KOPT-K1 (cell line): Measurements from ENCODE around the gene CRYM.
"Not testable (repeated sequence)": the region's sequence is repeated elsewhere in the genome, so short reads cannot be mapped to it uniquely, and the experiment has no call there.

Source experiments
- H3K27ac ChIP-seq: fragments of 200-600 bp; sonication (generic); 2 replicates; pipeline ENCODE4 v1.5.1; 2016; ENCODE audit warnings: antibody characterized with exemption, mild to moderate bottlenecking, low read depth, low read length; ENCODE audit not compliant: poor library complexity, severe bottlenecking
- H3K36me3 ChIP-seq: fragments of 200-600 bp; sonication (generic); 2 replicates; pipeline ENCODE4 v1.5.1; 2017; ENCODE audit warnings: antibody characterized with exemption, mild to moderate bottlenecking, low read length, moderate library complexity; ENCODE audit not compliant: insufficient read depth
- H3K9me3 ChIP-seq: fragments of 200-600 bp; sonication (generic); 2 replicates; pipeline ENCODE4 v1.5.1; 2017; ENCODE audit warnings: antibody characterized with exemption, low read length, mild to moderate bottlenecking; ENCODE audit not compliant: insufficient read depth, poor library complexity, severe bottlenecking

The CRYM gene

GRCh38 chr16:21267298-21267697, 10.8 kb downstream of the CRYM start:
- Histone ChIP-seq H3K36me3 (no peaks in the 10 kb centered on the region), H3K27ac (no peak overlapping the region), H3K9me3 (no peaks in the 10 kb centered on the region)

GRCh38 chr16:21265104-21265837, 12.8 kb downstream of the CRYM start:
- H3K36me3 ChIP-seq: no peaks in the 10 kb centered on the region

GRCh38 chr16:21264571-21265036, 13.5 kb downstream of the CRYM start:
- no peaks in the 10 kb centered on the region for H3K36me3 ChIP-seq
- H3K9me3 ChIP-seq: no peaks in the 10 kb centered on the region
- H3K27ac ChIP-seq: no peak overlapping the region

More at GRCh38 chr16:21265104-21265837, 12.8 kb downstream of the CRYM start:
- Histone ChIP-seq H3K27ac (no peak overlapping the region), H3K9me3 (no peaks in the 10 kb centered on the region)

- Histone ChIP-seq H3K27ac (no peak overlapping the region), H3K36me3 (no peaks in the 10 kb centered on the region), H3K9me3 (no peaks in the 10 kb centered on the region)
These were observed 14.2 kb downstream of the CRYM start for GRCh38 chr16:21263640-21264570.

GRCh38 chr16:21262779-21263639, 15.1 kb downstream of the CRYM start:
- no peak overlapping the region for H3K27ac ChIP-seq
- no peaks in the 10 kb centered on the region for H3K36me3 ChIP-seq
- H3K9me3 ChIP-seq: no peaks in the 10 kb centered on the region

- no peak overlapping the region for H3K27ac ChIP-seq
- H3K36me3 ChIP-seq: no peaks in the 10 kb centered on the region
- no peaks in the 10 kb centered on the region for H3K9me3 ChIP-seq
These were observed 17.0 kb downstream of the CRYM start for GRCh38 chr16:21260870-21261791.

- Histone ChIP-seq H3K9me3 (no peaks in the 10 kb centered on the region), H3K36me3 (no peaks in the 10 kb centered on the region), H3K27ac (no peak overlapping the region)
These were observed 20.8 kb downstream of the CRYM start for GRCh38 chr16:21257284-21257683.

GRCh38 chr16:21256636-21257035, 21.5 kb downstream of the CRYM start:
- Histone ChIP-seq H3K36me3 (no peaks in the 10 kb centered on the region), H3K27ac (no peak overlapping the region), H3K9me3 (no peaks in the 10 kb centered on the region)

- no peaks in the 10 kb centered on the region for H3K9me3 ChIP-seq
- H3K27ac ChIP-seq: no peak overlapping the region
- H3K36me3 ChIP-seq: no peaks in the 10 kb centered on the region
These were observed 24.6 kb downstream of the CRYM start for GRCh38 chr16:21253470-21253869.

- no peaks in the 10 kb centered on the region for H3K9me3 ChIP-seq
- no peak overlapping the region for H3K27ac ChIP-seq
- no peaks in the 10 kb centered on the region for H3K36me3 ChIP-seq
These were observed 27.8 kb downstream of the CRYM start for GRCh38 chr16:21250072-21250923.

- H3K27ac ChIP-seq: not testable (repeated sequence)
These were observed 29.9 kb downstream of the CRYM start for GRCh38 chr16:21248179-21248578.

GRCh38 chr16:21244518-21245215, 33.4 kb downstream of the CRYM start:
- no peak overlapping the region for H3K27ac ChIP-seq
- no peaks in the 10 kb centered on the region for H3K9me3 ChIP-seq
- H3K36me3 ChIP-seq: no peaks in the 10 kb centered on the region

More at GRCh38 chr16:21248179-21248578, 29.9 kb downstream of the CRYM start:
- not testable (repeated sequence) for H3K36me3 ChIP-seq, H3K9me3 ChIP-seq

- Histone ChIP-seq H3K36me3 (no peaks in the 10 kb centered on the region), H3K27ac (no peak overlapping the region), H3K9me3 (no peaks in the 10 kb centered on the region)
These were observed 35.3 kb downstream of the CRYM start for GRCh38 chr16:21242756-21243155.
